Osteocyte (in vitro differentiated cells): ENCODE measurements around the gene TBXA2R. TPM values are rescaled to one million over a fixed set of nuclear protein-coding genes. Genes with fewer than 3 reads are reported as not detected.

Source experiments
- DNase-seq: peaks from one replicate; pipeline ENCODE4 v3.0.0; 2021; ENCODE audit warnings: mixed read lengths; ENCODE audit not compliant: unreplicated experiment; ENCODE audit errors: extremely low spot score
- H3K27ac Mint-ChIP-seq: one replicate; pipeline ENCODE4 v1.8.0; 2021; ENCODE audit warnings: mild to moderate bottlenecking, mixed read lengths; ENCODE audit not compliant: unreplicated experiment
- H3K27me3 Mint-ChIP-seq: one replicate; pipeline ENCODE4 v1.8.0; 2021; ENCODE audit warnings: mixed read lengths; ENCODE audit not compliant: unreplicated experiment
- H3K36me3 Mint-ChIP-seq: one replicate; pipeline ENCODE4 v1.8.0; 2021; ENCODE audit warnings: mixed read lengths; ENCODE audit not compliant: unreplicated experiment
- H3K4me1 Mint-ChIP-seq: one replicate; pipeline ENCODE4 v1.8.0; 2021; ENCODE audit warnings: mixed read lengths; ENCODE audit not compliant: unreplicated experiment
- H3K4me3 Mint-ChIP-seq: one replicate; pipeline ENCODE4 v1.8.0; 2021; ENCODE audit warnings: mild to moderate bottlenecking, moderate library complexity, mixed read lengths; ENCODE audit not compliant: unreplicated experiment
- H3K9me3 Mint-ChIP-seq: one replicate; pipeline ENCODE4 v1.8.0; 2021; ENCODE audit warnings: mixed read lengths; ENCODE audit not compliant: unreplicated experiment
- CTCF ChIP-seq: fragments of 200-600 bp; sonication (generic); IDR thresholded peaks from 2 replicates; pipeline ENCODE4 v1.5.0; 2021; ENCODE audit warnings: antibody characterized with exemption, mild to moderate bottlenecking, moderate library complexity
- total RNA-seq: library from RNA; stranded (reverse); gene quantifications from 2 replicates; pipeline ENCODE4 v1.2.1, GENCODE V29; 2021

The TBXA2R gene
- total RNA-seq, 1 donor from 2014 or later = 0.30 TPM

GRCh38 chr19:3642987-3643673 is 36.5 kb upstream of the TBXA2R start:
- no peaks in the 10 kb centered on the region for H3K4me1 Mint-ChIP-seq
- no peaks in the 10 kb centered on the region for H3K27me3 Mint-ChIP-seq
- H3K27ac Mint-ChIP-seq = no peak overlapping the region
- no peaks in the 10 kb centered on the region for H3K9me3 Mint-ChIP-seq
- no peak for DNase-seq
- TF ChIP-seq CTCF = no peak
- peaks cover 19% of the 10 kb centered on the region for H3K36me3 Mint-ChIP-seq
- no peak overlapping the region for H3K4me3 Mint-ChIP-seq

- Mint-ChIP-seq H3K4me3 (no peak overlapping the region), H3K27ac (no peak overlapping the region), H3K27me3 (no peaks in the 10 kb centered on the region), H3K9me3 (no peaks in the 10 kb centered on the region), H3K4me1 (no peaks in the 10 kb centered on the region), H3K36me3 (peaks cover 19% of the 10 kb centered on the region)
- no peak for TF ChIP-seq CTCF
- DNase-seq = no peak
These were observed 35.6 kb upstream of the TBXA2R start for GRCh38 chr19:3642296-3642695.

- H3K4me3 Mint-ChIP-seq = no peak overlapping the region
- no peak for DNase-seq
- H3K4me1 Mint-ChIP-seq = no peaks in the 10 kb centered on the region
- H3K27me3 Mint-ChIP-seq = no peaks in the 10 kb centered on the region
- TF ChIP-seq CTCF = no peak
- no peak overlapping the region for H3K27ac Mint-ChIP-seq
- H3K36me3 Mint-ChIP-seq = peaks cover 19% of the 10 kb centered on the region
- H3K9me3 Mint-ChIP-seq = no peaks in the 10 kb centered on the region
These were observed 35.0 kb upstream of the TBXA2R start for GRCh38 chr19:3641515-3642269.

GRCh38 chr19:3639479-3639878 is 32.8 kb upstream of the TBXA2R start:
- H3K4me3 Mint-ChIP-seq = no peak overlapping the region
- H3K36me3 Mint-ChIP-seq = peaks cover 19% of the 10 kb centered on the region
- H3K9me3 Mint-ChIP-seq = no peaks in the 10 kb centered on the region
- no peak for TF ChIP-seq CTCF
- H3K4me1 Mint-ChIP-seq = no peaks in the 10 kb centered on the region
- no peaks in the 10 kb centered on the region for H3K27me3 Mint-ChIP-seq
- H3K27ac Mint-ChIP-seq = no peak overlapping the region
- DNase-seq = no peak
